ENCODE results near the gene HBZ.
"Not testable (repeated sequence)": the region's sequence is repeated elsewhere in the genome, so short reads cannot be mapped to it uniquely, and the experiment has no call there.

Gene HBZ

DNA sequence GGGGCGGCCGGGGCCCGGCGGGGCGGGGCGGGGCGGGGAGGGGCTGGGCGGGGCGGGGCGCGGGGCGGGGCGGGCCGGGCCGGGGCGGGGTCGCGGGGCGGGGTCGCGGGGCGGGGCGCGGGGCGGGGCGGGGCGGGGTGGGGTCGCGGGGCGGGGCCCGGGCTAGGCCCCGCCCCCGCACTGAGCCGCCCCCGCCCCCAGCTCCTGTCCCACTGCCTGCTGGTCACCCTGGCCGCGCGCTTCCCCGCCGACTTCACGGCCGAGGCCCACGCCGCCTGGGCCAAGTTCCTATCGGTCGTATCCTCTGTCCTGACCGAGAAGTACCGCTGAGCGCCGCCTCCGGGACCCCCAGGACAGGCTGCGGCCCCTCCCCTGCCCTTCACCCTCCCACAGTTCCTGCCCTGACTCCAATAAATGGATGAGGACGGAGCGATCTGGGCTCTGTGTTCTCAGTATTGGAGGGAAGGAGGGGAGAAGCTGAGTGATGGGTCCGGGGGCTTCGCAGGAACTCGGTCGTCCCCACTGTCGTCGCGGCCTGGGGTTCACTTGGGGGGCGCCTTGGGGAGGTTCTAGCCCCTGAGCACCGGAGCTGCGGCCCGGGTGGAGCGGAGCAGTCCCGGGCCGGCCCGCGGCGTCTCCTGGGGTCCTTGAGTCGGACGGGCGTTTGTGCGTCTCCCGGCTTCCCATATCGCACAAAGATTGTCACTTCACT lies 12.5 kb downstream of the HBZ start:
- peak; percentile 81 for DNase-seq (ENCODE audit: low spot score)
- TF ChIP-seq, protein P1, sequence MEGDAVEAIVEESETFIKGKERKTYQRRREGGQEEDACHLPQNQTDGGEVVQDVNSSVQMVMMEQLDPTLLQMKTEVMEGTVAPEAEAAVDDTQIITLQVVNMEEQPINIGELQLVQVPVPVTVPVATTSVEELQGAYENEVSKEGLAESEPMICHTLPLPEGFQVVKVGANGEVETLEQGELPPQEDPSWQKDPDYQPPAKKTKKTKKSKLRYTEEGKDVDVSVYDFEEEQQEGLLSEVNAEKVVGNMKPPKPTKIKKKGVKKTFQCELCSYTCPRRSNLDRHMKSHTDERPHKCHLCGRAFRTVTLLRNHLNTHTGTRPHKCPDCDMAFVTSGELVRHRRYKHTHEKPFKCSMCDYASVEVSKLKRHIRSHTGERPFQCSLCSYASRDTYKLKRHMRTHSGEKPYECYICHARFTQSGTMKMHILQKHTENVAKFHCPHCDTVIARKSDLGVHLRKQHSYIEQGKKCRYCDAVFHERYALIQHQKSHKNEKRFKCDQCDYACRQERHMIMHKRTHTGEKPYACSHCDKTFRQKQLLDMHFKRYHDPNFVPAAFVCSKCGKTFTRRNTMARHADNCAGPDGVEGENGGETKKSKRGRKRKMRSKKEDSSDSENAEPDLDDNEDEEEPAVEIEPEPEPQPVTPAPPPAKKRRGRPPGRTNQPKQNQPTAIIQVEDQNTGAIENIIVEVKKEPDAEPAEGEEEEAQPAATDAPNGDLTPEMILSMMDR (IDR thresholded peaks at IDR 0.05; ENCODE audit: extremely low read depth, missing control alignments): no peak

DNA sequence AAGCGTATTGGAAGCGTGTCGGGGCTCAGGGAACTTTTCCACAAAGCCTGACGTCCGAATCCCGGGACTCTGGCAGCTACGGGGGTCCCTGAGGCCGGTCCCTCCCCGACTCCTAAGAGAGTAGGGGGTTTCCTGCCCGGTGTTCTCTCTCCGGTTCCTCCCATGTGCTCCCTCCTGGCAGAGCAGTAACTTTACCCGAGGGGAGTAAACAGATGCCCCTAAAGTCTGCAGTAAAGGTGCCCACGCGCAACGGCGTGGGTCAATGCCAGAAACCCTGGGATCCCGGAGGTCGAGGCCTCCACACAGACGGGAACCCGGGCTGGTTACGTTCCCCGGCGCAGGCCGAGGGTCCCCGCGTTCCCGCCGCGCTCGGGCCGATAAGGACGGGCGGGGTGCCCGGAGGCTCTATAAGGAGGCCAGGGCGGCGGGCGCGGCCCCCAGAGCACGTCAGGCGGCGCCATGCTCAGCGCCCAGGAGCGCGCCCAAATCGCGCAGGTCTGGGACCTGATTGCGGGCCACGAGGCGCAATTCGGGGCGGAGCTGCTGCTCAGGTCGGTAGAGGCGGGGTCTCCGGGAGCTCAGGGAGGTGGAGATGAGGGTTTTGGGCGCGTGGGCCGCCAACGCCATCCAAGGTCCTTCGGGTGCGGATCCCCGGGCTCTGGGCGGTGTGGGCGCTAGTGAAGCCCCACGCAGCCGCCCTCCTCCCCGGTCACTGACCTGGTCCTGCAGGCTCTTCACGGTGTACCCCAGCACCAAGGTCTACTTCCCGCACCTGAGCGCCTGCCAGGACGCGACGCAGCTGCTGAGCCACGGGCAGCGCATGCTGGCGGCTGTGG lies 13.3 kb downstream of the HBZ start, which contains the start of gene HBM:
HBM (plus strand) TSS at position 440 of the 836 bp plus-strand sequence; CDS start at position 460, 20 bp downstream.
- peak; percentile 62 for DNase-seq (ENCODE audit: low spot score)
- TF ChIP-seq, protein P1 (IDR thresholded peaks at IDR 0.05; ENCODE audit: extremely low read depth, missing control alignments): no peak

DNA sequence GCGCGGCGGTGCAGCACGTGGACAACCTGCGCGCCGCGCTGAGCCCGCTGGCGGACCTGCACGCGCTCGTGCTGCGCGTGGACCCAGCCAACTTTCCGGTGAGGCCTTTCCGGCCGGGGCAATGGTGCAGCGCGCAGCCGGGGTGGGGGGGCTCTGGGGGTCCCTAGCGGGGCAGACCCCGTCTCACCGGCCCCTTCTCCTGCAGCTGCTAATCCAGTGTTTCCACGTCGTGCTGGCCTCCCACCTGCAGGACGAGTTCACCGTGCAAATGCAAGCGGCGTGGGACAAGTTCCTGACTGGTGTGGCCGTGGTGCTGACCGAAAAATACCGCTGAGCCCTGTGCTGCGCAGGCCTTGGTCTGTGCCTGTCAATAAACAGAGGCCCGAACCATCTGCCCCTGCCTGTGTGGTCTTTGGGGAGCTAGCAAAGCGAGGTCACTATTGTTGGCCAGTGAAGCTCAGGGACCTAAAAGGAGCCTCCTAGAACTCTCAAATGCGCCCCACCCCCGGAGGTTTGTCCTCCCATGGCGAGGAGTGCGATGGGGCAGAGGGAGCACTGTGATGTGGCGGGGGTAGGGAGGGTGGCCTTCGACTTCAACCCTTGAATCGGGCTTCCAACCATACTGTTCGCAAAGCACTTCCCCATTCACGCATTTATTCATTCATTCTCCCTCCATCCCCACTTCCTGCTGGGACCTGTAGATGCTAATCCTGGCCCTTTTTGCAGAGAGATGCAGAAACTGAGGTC lies 14.1 kb downstream of the HBZ start:
- DNase-seq (ENCODE audit: low spot score): peak; percentile 35
- TF ChIP-seq, protein P1 (IDR thresholded peaks at IDR 0.05; ENCODE audit: extremely low read depth, missing control alignments): no peak

DNA sequence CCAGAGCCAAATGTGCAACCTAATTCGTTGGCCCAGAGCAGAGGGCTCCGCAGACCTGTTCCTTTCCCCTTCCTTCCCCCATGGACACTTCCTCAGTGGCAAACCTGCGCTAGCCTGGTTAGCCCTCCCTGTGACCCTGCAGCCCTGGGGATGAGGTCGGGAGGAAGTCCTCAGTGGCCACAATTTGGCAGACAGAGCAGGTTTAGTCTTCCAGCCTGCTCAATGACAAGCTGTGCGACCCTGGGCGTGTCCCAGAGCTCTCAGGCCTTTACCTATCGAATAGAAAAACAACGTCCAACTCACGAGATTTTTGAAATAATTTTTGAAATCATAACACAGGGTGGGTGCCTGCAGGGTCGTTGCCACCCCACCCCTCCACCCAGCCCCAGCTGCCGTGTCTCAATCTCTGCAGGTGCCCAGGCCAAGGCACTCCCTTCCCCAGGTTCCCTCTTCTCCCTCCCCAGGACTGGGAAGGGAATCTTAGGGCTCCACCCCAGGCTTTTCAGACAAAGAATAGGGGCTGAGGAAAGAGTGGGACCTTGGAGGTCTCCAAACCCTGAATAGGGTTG lies 14.8 kb downstream of the HBZ start:
- no peak for DNase-seq (ENCODE audit: low spot score)
- TF ChIP-seq, protein P1 (IDR thresholded peaks at IDR 0.05; ENCODE audit: extremely low read depth, missing control alignments): no peak

DNA sequence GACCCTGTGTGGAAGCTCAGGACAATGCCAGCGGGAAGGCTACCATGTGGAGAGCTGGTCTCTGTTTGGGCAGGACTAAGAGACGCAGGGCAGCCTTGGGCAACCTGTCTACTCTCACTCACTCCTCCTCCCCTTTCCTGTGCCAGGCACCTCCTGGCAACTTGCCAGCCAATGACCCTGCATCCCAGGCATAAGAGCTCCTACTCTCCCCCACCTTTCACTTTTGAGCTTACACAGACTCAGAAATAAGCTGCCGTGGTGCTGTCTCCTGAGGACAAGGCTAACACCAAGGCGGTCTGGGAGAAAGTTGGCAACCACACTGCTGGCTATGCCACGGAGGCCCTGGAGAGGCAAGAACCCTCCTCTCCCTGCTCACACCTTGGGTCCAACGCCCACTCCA lies 16.0 kb downstream of the HBZ start:
- no peak for DNase-seq (ENCODE audit: low spot score)
- TF ChIP-seq, protein P1 (IDR thresholded peaks at IDR 0.05; ENCODE audit: extremely low read depth, missing control alignments): no peak

DNA sequence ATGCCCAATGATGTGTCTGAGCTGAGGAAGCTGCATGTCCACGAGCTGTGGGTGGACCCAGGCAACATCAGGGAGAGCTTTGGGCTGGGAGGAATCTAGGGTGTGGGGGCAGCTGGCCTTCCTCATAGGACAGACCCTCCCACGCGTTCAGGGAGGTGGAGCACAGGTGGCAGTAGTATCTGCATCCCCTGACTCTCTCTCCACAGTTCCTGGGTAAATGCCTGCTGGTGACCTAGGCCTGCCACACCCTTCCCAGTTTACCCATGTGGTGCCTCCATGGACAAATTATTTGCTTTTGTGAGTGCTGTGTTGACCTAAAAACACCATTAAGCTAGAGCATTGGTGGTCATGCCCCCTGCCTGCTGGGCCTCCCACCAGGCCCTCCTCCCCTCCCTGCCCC lies 16.6 kb downstream of the HBZ start:
- DNase-seq (ENCODE audit: low spot score): no peak
- TF ChIP-seq, protein P1 (IDR thresholded peaks at IDR 0.05; ENCODE audit: extremely low read depth, missing control alignments): no peak

DNA sequence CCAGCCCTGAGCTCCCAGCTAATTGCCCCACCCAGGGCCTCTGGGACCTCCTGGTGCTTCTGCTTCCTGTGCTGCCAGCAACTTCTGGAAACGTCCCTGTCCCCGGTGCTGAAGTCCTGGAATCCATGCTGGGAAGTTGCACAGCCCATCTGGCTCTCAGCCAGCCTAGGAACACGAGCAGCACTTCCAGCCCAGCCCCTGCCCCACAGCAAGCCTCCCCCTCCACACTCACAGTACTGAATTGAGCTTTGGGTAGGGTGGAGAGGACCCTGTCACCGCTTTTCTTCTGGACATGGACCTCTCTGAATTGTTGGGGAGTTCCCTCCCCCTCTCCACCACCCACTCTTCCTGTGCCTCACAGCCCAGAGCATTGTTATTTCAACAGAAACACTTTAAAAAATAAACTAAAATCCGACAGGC lies 17.7 kb downstream of the HBZ start:
- DNase-seq (ENCODE audit: low spot score): not testable (repeated sequence)

Measured in GM20000 (cell line).